Right atrium auricular region (tissue), 2 donors: ENCODE measurements around the gene PRELID3B. TPM values are rescaled to one million over a fixed set of nuclear protein-coding genes. Genes with fewer than 3 reads are reported as not detected.

Experiments
- DNase-seq: peaks from one replicate; pipeline ENCODE4 v3.0.0-alpha.2; 2019; ENCODE audit warnings: low spot score
- H3K27ac ChIP-seq, 2 donors: fragments of 200-600 bp; sonication (generic); 1 replicate in 1 of 2; 2 replicates in 1 of 2; pipeline ENCODE4 v1.5.1; 2016 to 2019
- H3K27me3 ChIP-seq, 2 donors: fragments of 200-600 bp; sonication (generic); one replicate each; pipeline versions ENCODE4 v1.5.1 to v1.6.0; 2017 to 2019
- H3K36me3 ChIP-seq: fragments of 200-600 bp; sonication (generic); one replicate; pipeline ENCODE4 v1.5.1; 2016
- H3K4me1 ChIP-seq, 2 donors: fragments of 200-600 bp; sonication (generic); one replicate each; pipeline versions ENCODE4 v1.5.1 to v1.6.0; 2017 to 2019
- H3K4me3 ChIP-seq, 2 donors: fragments of 200-600 bp; sonication (generic); 1 replicate in 1 of 2; 2 replicates in 1 of 2; pipeline ENCODE4 v1.5.1; 2017 to 2019; ENCODE audit warnings: mild to moderate bottlenecking in 1 of 2, moderate library complexity in 1 of 2
- H3K9me3 ChIP-seq, 2 donors: fragments of 200-600 bp; sonication (generic); one replicate each; pipeline ENCODE4 v1.5.1; 2019
- total RNA-seq, 2 donors: library from RNA; depleted of rRNA; stranded (reverse); fragments of >200 nt; gene quantifications; one replicate each; pipeline ENCODE4 v1.1.0, GENCODE V29; 2016
- TF ChIP-seq, protein P1 (sequence below), 2 donors: fragments of 200-600 bp; sonication (generic); IDR thresholded peaks; one replicate each; pipeline ENCODE4 v1.5.1; 2019; ENCODE audit warnings: antibody characterized with exemption in 2 of 2

Gene PRELID3B
- total RNA-seq, 2 donors from 2014 or later = 34.6 to 35.2 TPM

- DNase-seq = no peak
- H3K4me1 ChIP-seq = no peaks in the 10 kb centered on the region
- H3K9me3 ChIP-seq = no peaks in the 10 kb centered on the region
- H3K36me3 ChIP-seq = no peaks in the 10 kb centered on the region
- no peak overlapping the region for H3K4me3 ChIP-seq
- no peak overlapping the region for H3K27ac ChIP-seq
- TF ChIP-seq, protein P1, sequence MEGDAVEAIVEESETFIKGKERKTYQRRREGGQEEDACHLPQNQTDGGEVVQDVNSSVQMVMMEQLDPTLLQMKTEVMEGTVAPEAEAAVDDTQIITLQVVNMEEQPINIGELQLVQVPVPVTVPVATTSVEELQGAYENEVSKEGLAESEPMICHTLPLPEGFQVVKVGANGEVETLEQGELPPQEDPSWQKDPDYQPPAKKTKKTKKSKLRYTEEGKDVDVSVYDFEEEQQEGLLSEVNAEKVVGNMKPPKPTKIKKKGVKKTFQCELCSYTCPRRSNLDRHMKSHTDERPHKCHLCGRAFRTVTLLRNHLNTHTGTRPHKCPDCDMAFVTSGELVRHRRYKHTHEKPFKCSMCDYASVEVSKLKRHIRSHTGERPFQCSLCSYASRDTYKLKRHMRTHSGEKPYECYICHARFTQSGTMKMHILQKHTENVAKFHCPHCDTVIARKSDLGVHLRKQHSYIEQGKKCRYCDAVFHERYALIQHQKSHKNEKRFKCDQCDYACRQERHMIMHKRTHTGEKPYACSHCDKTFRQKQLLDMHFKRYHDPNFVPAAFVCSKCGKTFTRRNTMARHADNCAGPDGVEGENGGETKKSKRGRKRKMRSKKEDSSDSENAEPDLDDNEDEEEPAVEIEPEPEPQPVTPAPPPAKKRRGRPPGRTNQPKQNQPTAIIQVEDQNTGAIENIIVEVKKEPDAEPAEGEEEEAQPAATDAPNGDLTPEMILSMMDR (IDR thresholded peaks at IDR 0.05) = no peak
- no peaks in the 10 kb centered on the region for H3K27me3 ChIP-seq
Measured at GRCh38 chr20:59048681-59049030, 6.1 kb upstream of the PRELID3B start.

DNA sequence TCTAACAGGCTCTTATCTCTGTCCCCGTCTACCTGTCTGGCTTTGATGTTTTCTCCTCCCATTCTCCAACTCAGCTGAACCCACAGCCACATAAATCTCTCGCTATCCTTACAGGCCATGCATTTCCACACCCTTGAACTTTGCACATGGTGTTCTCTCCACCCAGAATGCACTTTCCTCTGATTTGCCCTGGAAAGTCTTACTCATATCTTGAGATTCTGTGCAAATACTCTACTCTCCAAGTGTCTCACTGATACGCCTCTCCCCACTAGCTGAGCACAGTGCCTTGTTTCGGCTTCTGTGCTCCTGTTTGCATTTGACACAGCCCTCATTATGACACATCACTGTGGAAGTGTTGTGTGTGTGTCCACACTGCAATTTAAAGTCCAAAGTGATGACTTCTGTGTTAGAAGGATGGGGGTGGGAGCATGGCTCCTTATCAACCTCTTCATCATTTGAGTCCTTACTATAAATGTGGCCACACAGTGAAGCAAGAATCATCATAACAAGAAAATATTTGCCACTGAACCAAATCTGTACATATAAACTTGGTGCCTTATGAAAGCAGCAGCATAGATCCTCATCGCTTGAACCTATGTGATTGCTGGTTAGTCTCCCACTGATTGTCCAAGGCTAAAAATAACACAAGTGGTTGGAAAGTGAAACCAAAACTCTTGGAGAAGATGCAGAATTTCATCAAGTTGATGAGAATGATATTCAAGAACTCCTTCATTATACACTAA lies 5.5 kb upstream of the PRELID3B start:
- peaks cover 0 to 5% of the 10 kb centered on the region in 2 donors for H3K4me1 ChIP-seq
- no peaks in the 10 kb centered on the region for H3K36me3 ChIP-seq
- H3K4me3 ChIP-seq = no peak overlapping the region
- TF ChIP-seq, protein P1 (IDR thresholded peaks at IDR 0.05) = no peak
- no peaks in the 10 kb centered on the region for H3K9me3 ChIP-seq
- no peak for DNase-seq
- H3K27me3 ChIP-seq = no peaks in the 10 kb centered on the region
- no peak overlapping the region for H3K27ac ChIP-seq

GRCh38 chr20:59046862-59047261 lies 4.3 kb upstream of the PRELID3B start:
- H3K9me3 ChIP-seq = no peaks in the 10 kb centered on the region
- H3K4me3 ChIP-seq = no peak overlapping the region
- TF ChIP-seq, protein P1 (IDR thresholded peaks at IDR 0.05) = no peak
- H3K27me3 ChIP-seq = no peaks in the 10 kb centered on the region
- H3K27ac ChIP-seq = no peak overlapping the region
- no peaks in the 10 kb centered on the region for H3K36me3 ChIP-seq
- H3K4me1 ChIP-seq = peaks cover 0 to 9% of the 10 kb centered on the region in 2 donors
- no peak for DNase-seq

DNA sequence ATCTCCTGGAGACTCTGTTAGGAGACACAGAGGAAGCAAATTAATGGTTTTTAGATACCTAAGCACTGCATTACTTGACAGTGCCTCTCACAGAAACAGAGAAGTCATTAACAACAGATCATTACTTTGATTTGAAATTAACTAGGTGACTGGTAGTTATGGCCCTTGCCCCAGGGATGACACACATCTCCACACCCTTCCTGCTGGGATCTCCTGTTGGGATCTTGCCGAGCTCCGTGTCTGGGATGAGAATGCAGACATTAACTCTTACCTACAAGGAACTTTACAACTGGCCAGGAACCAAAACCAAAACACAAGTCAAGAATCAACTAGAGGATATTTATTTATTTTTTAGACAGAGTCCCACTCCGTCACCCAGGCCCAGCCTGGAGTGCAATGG lies 2.2 kb upstream of the PRELID3B start:
- H3K4me1 ChIP-seq = peaks cover 0 to 28% of the 10 kb centered on the region in 2 donors
- H3K9me3 ChIP-seq = no peaks in the 10 kb centered on the region
- no peaks in the 10 kb centered on the region for H3K27me3 ChIP-seq
- DNase-seq = no peak
- no peaks in the 10 kb centered on the region for H3K36me3 ChIP-seq
- TF ChIP-seq, protein P1 (IDR thresholded peaks at IDR 0.05) = no peak
- H3K4me3 ChIP-seq = no peak overlapping the region
- peak overlapping the region in 1 of 2 donors; percentile 93 for H3K27ac ChIP-seq

DNA sequence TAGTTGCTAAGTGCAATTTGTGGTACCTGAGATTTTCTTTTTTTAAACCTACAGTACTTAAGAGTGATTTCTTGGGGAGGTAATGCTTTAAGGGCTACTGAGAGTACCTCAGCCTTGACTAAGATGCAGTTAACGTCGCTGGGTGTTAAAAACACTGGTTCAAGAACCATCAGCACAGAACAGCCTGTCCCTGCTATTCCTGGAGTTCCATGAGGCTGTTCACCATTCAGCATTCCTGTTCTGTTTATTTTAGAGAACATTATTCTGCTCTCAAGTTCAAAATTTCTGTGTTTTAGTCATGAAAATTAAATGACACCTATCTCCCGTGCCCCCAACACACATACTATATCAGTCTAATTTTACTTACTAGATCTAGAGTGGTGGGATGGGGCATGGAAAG lies 1.7 kb upstream of the PRELID3B start:
- H3K4me3 ChIP-seq = no peak overlapping the region
- no peaks in the 10 kb centered on the region for H3K36me3 ChIP-seq
- peaks cover 0 to 28% of the 10 kb centered on the region in 2 donors for H3K4me1 ChIP-seq
- DNase-seq = no peak
- H3K27me3 ChIP-seq = no peaks in the 10 kb centered on the region
- TF ChIP-seq, protein P1 (IDR thresholded peaks at IDR 0.05) = no peak
- H3K9me3 ChIP-seq = no peaks in the 10 kb centered on the region
- peak overlapping the region in 1 of 2 donors; percentile 93 for H3K27ac ChIP-seq

- H3K4me1 ChIP-seq = peaks cover 0 to 28% of the 10 kb centered on the region in 2 donors
Measured at GRCh38 chr20:59043698-59044097, 1.1 kb upstream of the PRELID3B start.

More at GRCh38 chr20:59043698-59044097, 1.1 kb upstream of the PRELID3B start:
- Histone ChIP-seq H3K27me3 (no peaks in the 10 kb centered on the region), H3K27ac (peak overlapping the region; percentile 2 to 93), H3K36me3 (no peaks in the 10 kb centered on the region), H3K9me3 (no peaks in the 10 kb centered on the region), H3K4me3 (no peak overlapping the region)
- no peak for DNase-seq
- TF ChIP-seq, protein P1 (IDR thresholded peaks at IDR 0.05) = no peak
